HFFc6 (cell line): Measurements from ENCODE around the gene CNNM1. TPM values are rescaled to one million over a fixed set of nuclear protein-coding genes. Genes with fewer than 3 reads are reported as not detected.
A peak's percentile ranks its signal among the peaks of the same experiment; 100 is the strongest.

Source experiments
- DNase-seq: peaks from one replicate; pipeline ENCODE4 v3.0.0-alpha.2; 2018
- H3K27ac Mint-ChIP-seq: 2 replicates; pipeline ENCODE4 v1.8.0; 2020; ENCODE audit warnings: mild to moderate bottlenecking, mixed read lengths
- H3K27me3 Mint-ChIP-seq: 2 replicates; pipeline ENCODE4 v1.8.0; 2021; ENCODE audit warnings: mild to moderate bottlenecking, moderate library complexity, mixed read lengths; ENCODE audit not compliant: insufficient read depth
- H3K36me3 Mint-ChIP-seq: 2 replicates; pipeline ENCODE4 v1.8.0; 2021; ENCODE audit warnings: low read depth, mixed read lengths
- H3K4me1 Mint-ChIP-seq: 2 replicates; pipeline ENCODE4 v1.8.0; 2020; ENCODE audit warnings: low read depth, mixed read lengths
- H3K4me3 Mint-ChIP-seq: 2 replicates; pipeline ENCODE4 v1.8.0; 2020; ENCODE audit warnings: mild to moderate bottlenecking, moderate library complexity, mixed read lengths
- H3K9me3 Mint-ChIP-seq: 2 replicates; pipeline ENCODE4 v1.8.0; 2020; ENCODE audit warnings: mild to moderate bottlenecking, mixed read lengths
- CTCF ChIP-seq: fragments of 200-600 bp; sonication (generic); IDR thresholded peaks from 2 replicates; pipeline ENCODE4 v1.5.0; 2021; ENCODE audit warnings: antibody characterized with exemption, mild to moderate bottlenecking
- total RNA-seq, 6 experiments: library from RNA; stranded (reverse); fragmentation: NEBNext Ultra II Directional; extraction: Animal tissue kit (Norgen Biotek cat#: 25700); gene quantifications; 2 replicates in 1 of 6; 3 replicates in 5 of 6; pipeline ENCODE4 v1.2.3, GENCODE V29; 2021

CNNM1 gene
- total RNA-seq, 6 experiments from 2014 or later = 3.0 to 4.6 (median 3.3) TPM

GRCh38 chr10:99375426-99375825, 46.3 kb downstream of the CNNM1 start:
- Mint-ChIP-seq H3K27ac (peak overlapping the region; percentile 18; the same call in 1 of the 2 replicates), H3K27me3 (no peaks in the 10 kb centered on the region), H3K4me1 (peaks cover 54% of the 10 kb centered on the region), H3K9me3 (no peaks in the 10 kb centered on the region), H3K4me3 (no peak overlapping the region), H3K36me3 (no peaks in the 10 kb centered on the region)
- DNase-seq = no peak
- TF ChIP-seq CTCF = no peak

- no peak overlapping the region for H3K4me3 Mint-ChIP-seq
Measured at GRCh38 chr10:99382176-99382575, 53.0 kb downstream of the CNNM1 start.

DNA sequence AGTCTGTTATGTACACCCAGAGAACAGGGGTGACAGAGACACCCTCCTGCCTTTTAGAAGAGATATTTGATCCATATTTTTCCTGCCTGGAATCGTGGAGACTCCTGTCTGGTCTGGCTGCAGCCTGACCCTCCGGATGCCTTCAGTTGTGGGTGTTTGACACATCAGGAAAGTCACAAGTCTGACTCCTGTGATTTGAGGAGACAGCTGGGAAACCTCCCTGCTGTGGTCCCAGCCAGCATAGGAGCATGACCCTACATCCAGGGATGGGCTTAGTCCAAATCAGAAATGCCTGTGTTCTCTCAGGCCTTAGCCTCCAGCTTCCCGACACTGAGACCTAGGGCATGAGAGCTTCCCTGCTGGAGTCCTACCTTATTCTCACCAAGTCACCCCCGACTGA, 57.9 kb downstream of the CNNM1 start:
- Mint-ChIP-seq H3K4me3 (no peak overlapping the region), H3K27ac (no peak overlapping the region), H3K9me3 (no peaks in the 10 kb centered on the region), H3K4me1 (peaks cover 11% of the 10 kb centered on the region), H3K27me3 (peaks cover 2% of the 10 kb centered on the region; the same call in 1 of the 2 replicates), H3K36me3 (0 out of 2 replicates have a peak, but pooled peaks cover 8% of the 10 kb centered on the region)
- DNase-seq = no peak
- TF ChIP-seq CTCF = no peak

More at GRCh38 chr10:99382176-99382575, 53.0 kb downstream of the CNNM1 start:
- no peaks in the 10 kb centered on the region for H3K4me1 Mint-ChIP-seq
- no peaks in the 10 kb centered on the region for H3K27me3 Mint-ChIP-seq
- H3K9me3 Mint-ChIP-seq = no peaks in the 10 kb centered on the region
- TF ChIP-seq CTCF = no peak
- no peak overlapping the region for H3K27ac Mint-ChIP-seq
- H3K36me3 Mint-ChIP-seq = no peaks in the 10 kb centered on the region
- DNase-seq = no peak

- no peak overlapping the region for H3K27ac Mint-ChIP-seq
- H3K4me1 Mint-ChIP-seq = peaks cover 16% of the 10 kb centered on the region
- no peak overlapping the region for H3K4me3 Mint-ChIP-seq
- no peak for TF ChIP-seq CTCF
- DNase-seq = no peak
- H3K9me3 Mint-ChIP-seq = no peaks in the 10 kb centered on the region
- peaks cover 2% of the 10 kb centered on the region; the same call in 1 of the 2 replicates for H3K27me3 Mint-ChIP-seq
- H3K36me3 Mint-ChIP-seq = 0 out of 2 replicates have a peak, but pooled peaks cover 8% of the 10 kb centered on the region
Measured at GRCh38 chr10:99387541-99387940, 58.4 kb downstream of the CNNM1 start.

DNA sequence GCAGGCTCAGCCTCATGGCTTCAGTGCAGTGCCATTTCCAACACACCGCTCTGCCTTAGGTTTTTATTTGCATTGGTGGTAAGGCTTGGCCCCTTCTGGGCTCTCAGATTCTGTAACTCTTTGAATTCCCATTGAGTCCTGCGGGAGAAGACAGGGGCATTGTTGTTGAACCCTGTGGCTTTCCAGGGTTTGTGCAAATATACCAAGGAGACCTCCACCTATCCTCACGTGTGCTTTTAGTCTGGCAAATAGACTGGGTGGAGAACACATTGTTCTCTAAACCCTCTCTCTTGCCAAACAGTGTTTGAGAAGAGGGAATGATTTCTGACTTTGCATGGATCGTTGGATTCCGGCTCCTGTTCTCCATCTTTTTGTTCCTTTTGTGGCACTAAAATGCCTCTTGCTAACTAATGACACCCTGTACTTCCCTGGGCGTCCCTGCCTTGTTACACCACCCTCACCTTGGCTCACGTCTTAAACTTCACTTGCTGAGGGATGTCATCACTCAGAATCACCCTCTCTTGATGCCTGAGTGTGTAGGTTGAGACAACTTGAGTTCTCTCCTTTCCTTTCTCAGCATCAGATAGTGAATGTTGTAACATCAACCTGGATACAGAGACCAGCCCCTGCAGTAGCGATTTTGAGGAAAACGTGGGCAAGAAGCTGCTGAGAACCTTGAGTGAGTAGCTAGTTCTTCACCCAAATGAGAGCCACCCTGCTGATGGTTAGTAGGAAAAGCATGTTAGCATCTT, 60.7 kb downstream of the CNNM1 start:
- H3K27me3 Mint-ChIP-seq = peaks cover 2% of the 10 kb centered on the region; the same call in 1 of the 2 replicates
- no peaks in the 10 kb centered on the region for H3K9me3 Mint-ChIP-seq
- DNase-seq = no peak
- H3K4me1 Mint-ChIP-seq = peaks cover 37% of the 10 kb centered on the region
- TF ChIP-seq CTCF = no peak
- no peak overlapping the region for H3K27ac Mint-ChIP-seq
- no peak overlapping the region for H3K4me3 Mint-ChIP-seq
- 0 out of 2 replicates have a peak, but pooled peaks cover 8% of the 10 kb centered on the region for H3K36me3 Mint-ChIP-seq
